ENCODE results near the gene QSOX2. TPM values are rescaled to one million over a fixed set of nuclear protein-coding genes. Genes with fewer than 3 reads are reported as not detected.

The QSOX2 gene
- polyA plus RNA-seq, 2 of the 4 experiments (the other 2 are of a cell fraction) = 22.3 to 30.2 TPM

GRCh38 chr9:136190237-136190601 is 55.4 kb downstream of the QSOX2 start:
- no peak for DNase-seq (ENCODE audit: low read depth in 1 of 2, low spot score in 1 of 2)
- 83% methylated on average over 7 of the region's 7 CpGs for WGBS (ENCODE audit: missing lambda C conversion rate)
- Histone ChIP-seq H3K4me2 (no peak overlapping the region), H3K4me1 (peaks cover 17% of the 10 kb centered on the region), H3K4me3 (no peak overlapping the region), H3K27ac (no peak overlapping the region), H3K9me3 (no peaks in the 10 kb centered on the region)
- ChIA-PET POLR2A (no interaction called here), CTCF (interaction anchor here (0.8 to 2.0 kb wide), 4 partner anchors 12 to 238 kb away, joined by 3 to 7 read pairs (median 3); no protein-coding TSS in a partner anchor)
- ATAC-seq = no peak
- FAIRE-seq = no peak
- TF ChIP-seq HDAC2 (IDR thresholded peaks at IDR 0.05) (no peak), POLR2A (IDR thresholded peaks at IDR 0.05; ENCODE audit: low read length) (no peak), RFX5 (IDR thresholded peaks at IDR 0.05) (no peak), RNF2 (IDR thresholded peaks at IDR 0.05; ENCODE audit: borderline replicate concordance, low read depth) (no peak), E2F6 (IDR thresholded peaks at IDR 0.05; ENCODE audit: borderline replicate concordance, low read depth) (no peak), CHD4 (IDR thresholded peaks at IDR 0.05; ENCODE audit: borderline replicate concordance) (no peak), HEYL (CRISPR knock-in tag; IDR thresholded peaks at IDR 0.05) (no peak), ELK1 (IDR thresholded peaks at IDR 0.05; ENCODE audit: low read depth, low read length) (no peak), BCL3 (IDR thresholded peaks at IDR 0.05) (no peak), MAX (IDR thresholded peaks at IDR 0.05) (no peak), HOXA7 (CRISPR knock-in tag; IDR thresholded peaks at IDR 0.05) (no peak), NFE2L2 (conservative IDR thresholded peaks at IDR 0.05; ENCODE audit: low read length) (no peak), ZC3H11A (IDR thresholded peaks at IDR 0.05) (no peak)

- FAIRE-seq (no peak), DNase-seq (ENCODE audit: low read depth in 1 of 2, low spot score in 1 of 2) (no peak), ATAC-seq (0 out of 6 replicates have a peak, but pooled peaks of 1 of the 2 experiments have one; percentile 12)
- ChIA-PET CTCF (interaction anchor here (0.8 to 2.0 kb wide), 4 partner anchors 11 to 238 kb away, joined by 3 to 7 read pairs (median 3); no protein-coding TSS in a partner anchor), POLR2A (no interaction called here)
- H3K27ac ChIP-seq = no peak overlapping the region
- WGBS (ENCODE audit: missing lambda C conversion rate) = 63% methylated on average over 25 of the region's 28 CpGs
- TF ChIP-seq ATOH8 (CRISPR knock-in tag; IDR thresholded peaks at IDR 0.05; ENCODE audit: low read depth) = no peak
- TF ChIP-seq HEYL (CRISPR knock-in tag; IDR thresholded peaks at IDR 0.05) = no peak
- TF ChIP-seq KDM5A (IDR thresholded peaks at IDR 0.05) = no peak
- no peak for TF ChIP-seq TFCP2L1 (CRISPR knock-in tag; IDR thresholded peaks at IDR 0.05)
- TF ChIP-seq POLR2AphosphoS2 (conservative IDR thresholded peaks at IDR 0.05; ENCODE audit: low read length) = no peak
- TF ChIP-seq PBX3 (IDR thresholded peaks at IDR 0.05) = no peak
- TF ChIP-seq HOXA7 (CRISPR knock-in tag; IDR thresholded peaks at IDR 0.05) = no peak
- no peak for TF ChIP-seq HOXB5 (CRISPR knock-in tag; IDR thresholded peaks at IDR 0.05)
- TF ChIP-seq ZC3H11A (IDR thresholded peaks at IDR 0.05) = no peak
- no peak for TF ChIP-seq HDAC2 (IDR thresholded peaks at IDR 0.05)
- no peak for TF ChIP-seq CEBPB (IDR thresholded peaks at IDR 0.05)
- TF ChIP-seq FOSB (CRISPR knock-in tag; IDR thresholded peaks at IDR 0.05) = no peak
- no peak for TF ChIP-seq POLR2A (IDR thresholded peaks at IDR 0.05; ENCODE audit: low read length)
- no peak for TF ChIP-seq CBX2 (IDR thresholded peaks at IDR 0.05; ENCODE audit: borderline replicate concordance, low read depth)
- no peak for TF ChIP-seq RARB (CRISPR knock-in tag; IDR thresholded peaks at IDR 0.05)
- no peak for TF ChIP-seq HMGXB4 (CRISPR knock-in tag; IDR thresholded peaks at IDR 0.05; ENCODE audit: borderline replicate concordance)
- TF ChIP-seq RAD21 (conservative IDR thresholded peaks at IDR 0.05 in 1 of 2, IDR thresholded peaks at IDR 0.05 in 1 of 2) = no peak
- TF ChIP-seq SMC3 (IDR thresholded peaks at IDR 0.05) = no peak
- no peaks in the 10 kb centered on the region for H3K9me3 ChIP-seq
- H3K4me1 ChIP-seq = peaks cover 17% of the 10 kb centered on the region
- H3K4me3 ChIP-seq = no peak overlapping the region
- no peak overlapping the region for H3K4me2 ChIP-seq
Measured at GRCh38 chr9:136189394-136190236, 56.0 kb downstream of the QSOX2 start.
